Islet precursor cell (in vitro differentiated cells): ENCODE measurements around the gene PSG6.
"Not testable (repeated sequence)": the region's sequence is repeated elsewhere in the genome, so short reads cannot be mapped to it uniquely, and the experiment has no call there.

Source experiments
- DNase-seq: peaks from one replicate; pipeline ENCODE4 v3.0.0-alpha.2; 2018

Gene PSG6

GRCh38 chr19:42900561-42900960 is 17.1 kb downstream of the PSG6 start:
- not testable (repeated sequence) for DNase-seq

DNA sequence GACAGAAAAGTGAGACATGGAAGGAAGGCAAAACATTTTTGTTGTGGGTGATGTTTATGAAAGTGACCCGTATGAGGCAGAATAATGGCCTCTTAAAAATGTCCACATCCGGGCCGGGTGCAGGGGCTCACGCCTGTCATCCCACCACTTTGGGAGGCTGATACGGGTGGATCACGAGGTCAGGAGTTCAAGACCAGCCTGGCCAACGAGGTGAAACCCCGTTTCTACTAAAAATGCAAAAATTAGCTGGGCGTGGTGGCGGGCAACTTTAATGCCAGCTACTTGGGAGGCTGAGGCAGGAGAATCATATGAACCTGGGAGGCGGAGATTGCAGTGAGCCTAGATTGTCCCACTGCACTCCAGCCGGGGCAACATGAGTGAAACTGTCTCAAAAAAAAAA is 18.0 kb downstream of the PSG6 start:
- DNase-seq, result not testable (repeated sequence)

DNA sequence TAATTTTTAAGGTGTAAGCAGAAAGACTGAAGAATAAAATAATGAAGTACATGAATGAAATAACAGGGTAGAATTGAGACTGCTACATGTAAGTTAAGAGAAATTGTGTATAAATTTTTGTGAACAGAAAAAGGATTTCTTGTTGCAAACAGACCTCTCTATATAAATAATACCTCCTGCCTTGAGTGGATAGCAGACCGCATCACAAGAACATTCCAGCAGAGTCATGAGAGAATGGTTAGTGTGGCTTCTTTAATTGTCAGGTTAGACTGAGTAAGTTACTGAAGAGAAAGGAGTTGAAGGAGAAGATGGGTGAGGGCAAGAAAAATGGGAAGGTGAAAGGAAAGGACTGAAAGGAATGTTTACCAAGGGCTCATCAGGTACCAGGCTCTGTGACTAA is 18.6 kb downstream of the PSG6 start:
- DNase-seq, result not testable (repeated sequence)

GRCh38 chr19:42898656-42899055 is 19.0 kb downstream of the PSG6 start:
- not testable (repeated sequence) for DNase-seq

GRCh38 chr19:42897729-42898128 is 20.0 kb downstream of the PSG6 start:
- not testable (repeated sequence) for DNase-seq

DNA sequence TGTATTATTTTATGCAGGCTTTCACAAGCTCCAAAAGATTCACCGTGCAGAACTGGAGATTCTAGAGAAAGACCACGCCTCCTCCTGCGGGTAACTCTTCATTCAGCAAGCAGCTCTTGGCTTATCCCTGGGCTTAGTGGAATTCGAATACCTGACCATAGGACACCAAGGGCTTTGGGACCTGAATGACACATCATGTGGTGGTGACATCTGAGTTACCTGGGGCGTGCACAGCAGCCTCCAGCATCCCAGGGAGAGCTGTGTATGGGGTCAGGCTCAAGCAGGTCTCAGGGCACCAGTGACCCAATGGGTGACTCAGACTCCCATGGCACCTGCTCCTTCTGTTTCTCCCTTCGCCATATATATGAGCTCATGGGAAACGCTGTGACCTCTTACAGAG is 27.2 kb downstream of the PSG6 start:
- DNase-seq, result not testable (repeated sequence)

- DNase-seq, result not testable (repeated sequence)
Observed at GRCh38 chr19:42887876-42888445, 29.7 kb downstream of the PSG6 start.

DNA sequence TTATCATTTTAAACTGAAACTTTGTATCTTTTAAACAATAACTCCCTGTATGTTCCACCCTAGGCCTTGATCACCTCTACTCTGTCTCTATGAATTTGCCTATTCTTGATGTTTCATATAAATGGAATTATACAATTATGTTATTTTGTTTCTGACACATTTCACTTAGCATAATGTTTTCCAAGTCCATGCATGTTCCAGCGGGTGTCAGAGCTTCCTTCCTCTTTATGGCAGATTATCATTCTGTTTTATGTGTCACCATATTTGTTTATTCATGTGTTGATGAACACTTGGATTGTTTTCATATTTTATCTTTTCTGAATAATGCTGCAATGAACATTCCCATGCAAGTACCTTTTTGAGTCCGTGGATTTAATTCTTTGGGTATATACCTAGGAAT is 35.0 kb downstream of the PSG6 start:
- DNase-seq, result not testable (repeated sequence)

DNA sequence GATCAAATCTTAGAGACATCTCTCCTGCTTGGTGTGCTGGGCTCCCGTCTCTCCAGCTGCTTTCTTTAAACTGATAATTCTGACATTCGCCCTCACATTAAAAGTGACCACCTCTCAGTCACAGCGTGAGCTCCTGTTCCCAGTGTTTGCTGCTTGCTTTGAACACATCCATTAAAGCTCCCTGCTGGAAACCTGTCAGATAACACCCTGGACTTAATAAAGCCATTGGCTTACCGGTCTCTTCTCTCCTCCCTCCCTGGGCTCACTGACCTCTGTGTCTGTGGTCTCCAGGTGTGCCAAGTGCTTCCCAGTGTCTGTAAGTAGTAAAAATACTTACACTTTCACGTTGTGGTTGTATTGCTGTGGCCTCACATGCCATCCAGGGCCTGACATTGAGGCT is 35.7 kb downstream of the PSG6 start:
- not testable (repeated sequence) for DNase-seq

DNA sequence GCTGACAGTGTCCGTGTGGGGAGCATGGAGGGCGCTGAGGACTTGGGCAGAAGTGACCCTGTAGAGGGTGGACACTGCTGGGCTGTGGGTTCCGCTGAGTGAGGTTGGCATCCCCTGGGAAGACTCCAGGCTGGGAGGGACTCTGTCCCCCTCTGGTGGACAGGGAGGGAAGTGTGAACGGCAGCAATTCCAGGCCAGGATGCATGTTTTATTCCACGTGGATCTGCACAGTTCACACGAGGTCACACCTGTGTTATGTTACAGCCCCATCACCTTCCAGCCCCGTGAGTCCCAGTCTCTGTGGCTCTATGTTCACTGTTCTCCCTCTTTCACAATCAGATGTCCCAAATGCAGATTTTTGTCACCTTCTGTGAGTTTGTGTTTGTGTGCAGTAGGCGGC is 36.4 kb downstream of the PSG6 start:
- not testable (repeated sequence) for DNase-seq

- DNase-seq, result not testable (repeated sequence)
Observed at GRCh38 chr19:42880621-42881020, 37.1 kb downstream of the PSG6 start.

- no peak for DNase-seq
Observed at GRCh38 chr19:42879613-42880012, 38.1 kb downstream of the PSG6 start, which contains the start of gene PSG1. PSG1 (minus strand) TSS chr19:42879713; CDS start chr19:42879581, 132 bp downstream.

- DNase-seq, result not testable (repeated sequence)
Observed at GRCh38 chr19:42876596-42876995, 41.1 kb downstream of the PSG6 start.

GRCh38 chr19:42875881-42876280 is 41.8 kb downstream of the PSG6 start:
- not testable (repeated sequence) for DNase-seq

- DNase-seq, result not testable (repeated sequence)
Observed at GRCh38 chr19:42874901-42875813, 42.5 kb downstream of the PSG6 start.

DNA sequence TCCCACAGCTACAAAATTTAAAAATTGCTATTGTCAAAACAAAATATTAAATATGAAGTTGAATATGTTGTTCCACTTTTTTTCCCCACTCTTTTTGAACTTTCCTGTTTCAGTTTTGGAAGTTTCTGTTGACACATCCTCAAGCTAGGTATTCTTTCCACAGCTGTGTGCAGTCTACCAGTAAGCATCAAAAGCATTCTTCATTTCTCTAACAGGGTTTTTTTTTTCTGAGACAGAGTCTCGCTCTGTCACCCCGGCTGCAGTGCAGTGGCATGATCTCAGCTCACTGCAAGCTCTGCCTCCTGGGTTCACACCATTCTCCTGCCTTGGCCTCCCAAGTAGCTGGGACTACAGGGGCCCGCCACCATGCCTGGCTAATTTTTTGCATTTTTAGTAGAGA is 43.6 kb downstream of the PSG6 start:
- DNase-seq, result not testable (repeated sequence)

DNA sequence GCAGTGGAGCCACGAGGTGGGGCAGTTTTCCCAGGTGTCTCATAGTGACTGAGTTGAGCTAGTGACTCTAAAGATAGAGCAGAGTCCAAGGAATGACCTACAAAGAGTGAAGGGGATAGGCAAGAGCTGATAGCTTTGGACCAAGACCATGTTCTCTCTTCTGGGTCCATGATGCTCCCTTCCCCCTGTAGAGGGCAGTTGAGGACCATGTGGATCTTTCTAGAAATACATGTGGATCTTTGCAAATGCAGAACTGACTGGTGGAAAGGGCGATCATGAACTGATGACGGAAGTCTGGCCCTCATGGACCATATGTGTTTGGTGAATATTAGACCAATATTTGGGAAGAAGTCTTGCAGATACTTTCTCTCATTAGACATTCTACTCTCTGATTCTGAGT is 45.1 kb downstream of the PSG6 start:
- no peak for DNase-seq

GRCh38 chr19:42857544-42857867 is 60.2 kb downstream of the PSG6 start:
- DNase-seq, result no peak

DNA sequence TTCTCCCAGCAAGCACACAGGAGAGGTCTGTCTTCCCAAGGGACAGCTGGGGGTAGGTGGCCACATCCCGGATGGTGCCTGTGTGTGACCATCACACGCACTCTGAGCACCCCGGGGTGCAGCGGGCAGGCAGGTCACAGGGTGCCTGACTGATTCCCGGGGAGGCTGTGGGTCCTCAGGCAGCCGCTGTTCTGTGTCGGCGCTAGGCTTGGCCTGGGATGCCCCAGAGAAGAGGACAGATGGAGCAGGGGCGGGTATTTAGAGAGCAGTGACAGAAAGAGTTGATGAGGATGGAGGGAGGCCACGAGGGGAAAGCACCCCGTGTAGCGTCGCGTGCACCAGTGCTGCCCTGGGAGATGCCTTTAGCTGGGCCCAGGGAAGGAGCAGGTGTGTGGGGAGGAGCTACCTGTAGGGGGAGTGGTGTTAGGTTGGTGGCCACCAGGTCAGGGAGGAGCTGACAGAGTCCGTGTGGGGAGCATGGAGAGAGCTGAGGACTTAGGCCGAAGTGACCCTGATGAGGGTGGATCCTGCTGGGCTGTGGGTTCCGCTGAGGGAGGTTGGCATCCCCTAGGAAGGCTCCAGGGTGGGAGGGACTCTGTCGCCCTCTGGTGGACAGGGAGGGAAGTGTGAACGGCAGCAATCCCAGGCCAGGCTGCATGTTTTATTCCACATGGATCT is 60.7 kb downstream of the PSG6 start:
- not testable (repeated sequence) for DNase-seq

GRCh38 chr19:42854745-42855144 is 62.9 kb downstream of the PSG6 start:
- not testable (repeated sequence) for DNase-seq

DNA sequence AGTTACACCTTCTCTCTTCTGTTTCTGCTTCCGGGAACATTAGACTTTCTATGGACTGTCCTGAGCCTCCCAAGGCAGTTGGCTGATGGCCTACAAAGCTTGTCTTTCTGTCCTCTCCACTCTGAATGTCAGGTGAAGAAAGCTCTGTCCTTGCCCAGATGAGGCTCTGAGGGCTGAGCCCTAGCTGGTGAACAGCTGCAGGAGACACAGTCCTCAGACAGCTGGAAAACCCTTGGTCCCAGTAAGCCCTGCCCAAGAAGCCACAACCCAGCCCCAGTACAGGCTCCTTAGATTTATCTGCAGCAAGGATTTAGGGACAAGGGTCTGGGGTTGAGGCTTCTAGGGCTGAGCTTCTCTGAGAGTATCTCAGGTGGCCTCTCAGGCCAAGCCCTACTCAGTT is 64.5 kb downstream of the PSG6 start:
- not testable (repeated sequence) for DNase-seq

DNA sequence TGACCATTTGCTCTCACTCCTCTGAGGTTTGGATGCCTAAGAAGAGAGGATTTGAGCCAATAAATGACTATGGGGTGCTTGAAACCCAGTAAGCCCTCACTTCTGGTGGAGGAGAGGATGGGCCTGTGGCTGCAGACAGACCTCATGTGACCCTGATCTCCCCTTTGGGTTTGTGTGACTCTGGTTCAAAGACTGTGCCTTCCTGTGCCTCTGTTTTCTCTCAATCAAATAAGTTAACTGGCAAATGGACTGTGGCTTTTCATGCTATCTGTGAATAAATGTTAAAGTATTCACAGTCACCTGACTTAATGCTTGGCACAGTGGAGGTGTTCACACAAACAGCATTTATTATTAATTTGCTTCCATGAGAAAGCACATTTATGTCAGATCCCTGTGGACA is 64.9 kb downstream of the PSG6 start:
- DNase-seq, result not testable (repeated sequence)
